Esophagus squamous epithelium (tissue), 5 donors: ENCODE results near the gene THBS1. TPM values are rescaled to one million over a fixed set of nuclear protein-coding genes. Genes with fewer than 3 reads are reported as not detected.

Experiments used
- DNase-seq: peaks from one replicate; lab custom pipeline; 2025; lab: John Stamatoyannopoulos, UW
- H3K27ac ChIP-seq, 4 donors: fragments of 200-600 bp; sonication (generic); one replicate each; pipeline ENCODE4 v1.5.1; 2016 to 2019; ENCODE audit warnings: mild to moderate bottlenecking in 1 of 4
- H3K27me3 ChIP-seq, 4 donors: fragments of 200-600 bp; sonication (generic); 1 replicate in 3 of 4; 2 replicates in 1 of 4; pipeline versions ENCODE4 v1.5.1 to v1.6.0; 2017 to 2021; ENCODE audit warnings: antibody characterized with exemption in 1 of 4
- H3K36me3 ChIP-seq, 3 donors: fragments of 200-600 bp; sonication (generic); one replicate each; pipeline ENCODE4 v1.5.1; 2016 to 2019
- H3K4me1 ChIP-seq, 3 donors: fragments of 200-600 bp; sonication (generic); one replicate each; pipeline ENCODE4 v1.5.1; 2017 to 2019
- H3K4me3 ChIP-seq, 4 donors: fragments of 200-600 bp; sonication (generic); 1 replicate in 3 of 4; 2 replicates in 1 of 4; pipeline ENCODE4 v1.5.1; 2016 to 2019; ENCODE audit warnings: mild to moderate bottlenecking in 2 of 4, moderate library complexity in 1 of 4
- H3K9me3 ChIP-seq, 3 donors: fragments of 200-600 bp; sonication (generic); one replicate each; pipeline ENCODE4 v1.5.1; 2016 to 2019
- POLR2A ChIP-seq, 4 donors: fragments of 450-650 bp; IDR thresholded peaks; one replicate each; pipeline ENCODE4 v1.6.1; 2017; ENCODE audit warnings: antibody characterized with exemption in 4 of 4, mild to moderate bottlenecking in 4 of 4, moderate library complexity in 3 of 4
- WGBS, 2 donors: methylation state at CpG; one replicate each; pipeline ENCODE4 v1.1.5; 2018; 5-methylcytosine and 5-hydroxymethylcytosine counted together
- intact Hi-C: fragments of 100-400 bp; cut with DNase I; formaldehyde crosslinking; loops from one replicate; pipeline ENCODE4 v1.15.0; 2022
- total RNA-seq, 4 donors: library from RNA; depleted of rRNA; stranded (reverse); fragments of >200 nt; gene quantifications; one replicate each; pipeline ENCODE4 v1.1.0, GENCODE V29; 2016
- TF ChIP-seq, protein P1 (sequence below), 6 experiments: fragments of 450-650 bp in 4 of 6; fragments of 200-600 bp in 2 of 6; sonication (generic) in 2 of 6; IDR thresholded peaks; one replicate each; pipeline ENCODE4 v1.5.1; 2016 to 2019; ENCODE audit warnings: antibody characterized with exemption in 6 of 6, mild to moderate bottlenecking in 4 of 6, moderate library complexity in 4 of 6
- donor health status: DM: yes; HTN: yes; CAD: no.

The THBS1 gene
- total RNA-seq, 4 donors from 2014 or later = 6.3 to 110 (median 63.8) TPM

DNA sequence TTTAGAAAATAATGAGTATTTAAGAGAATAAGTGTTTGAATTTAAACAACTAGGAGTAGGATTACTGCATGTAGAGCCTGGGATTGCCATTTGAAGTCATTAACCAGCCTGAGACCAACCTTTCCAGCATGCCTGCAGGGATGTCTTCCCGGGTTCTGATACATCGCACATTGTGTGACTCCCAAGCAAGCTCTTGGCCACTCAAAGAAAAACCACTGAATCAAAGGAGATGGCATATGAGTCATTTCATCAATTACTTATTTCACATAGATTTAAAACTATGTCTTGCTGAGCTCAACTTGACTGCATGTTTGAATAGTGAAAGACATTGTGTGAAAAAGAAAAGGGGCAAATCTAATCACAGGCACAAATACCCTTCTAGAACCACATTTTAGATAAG lies 15.0 kb upstream of the THBS1 start:
- intact Hi-C loops = no loop called here
- Histone ChIP-seq H3K9me3 (no peaks in the 10 kb centered on the region), H3K27ac (no peak overlapping the region), H3K27me3 (no peaks in the 10 kb centered on the region), H3K4me3 (no peak overlapping the region), H3K4me1 (no peaks in the 10 kb centered on the region), H3K36me3 (no peaks in the 10 kb centered on the region)
- 76 to 85% methylated on average over 2 of the region's 2 CpGs for WGBS, 2 donors
- DNase-seq = no peak
- no peak for TF ChIP-seq POLR2A (IDR thresholded peaks at IDR 0.05)
- TF ChIP-seq, protein P1, sequence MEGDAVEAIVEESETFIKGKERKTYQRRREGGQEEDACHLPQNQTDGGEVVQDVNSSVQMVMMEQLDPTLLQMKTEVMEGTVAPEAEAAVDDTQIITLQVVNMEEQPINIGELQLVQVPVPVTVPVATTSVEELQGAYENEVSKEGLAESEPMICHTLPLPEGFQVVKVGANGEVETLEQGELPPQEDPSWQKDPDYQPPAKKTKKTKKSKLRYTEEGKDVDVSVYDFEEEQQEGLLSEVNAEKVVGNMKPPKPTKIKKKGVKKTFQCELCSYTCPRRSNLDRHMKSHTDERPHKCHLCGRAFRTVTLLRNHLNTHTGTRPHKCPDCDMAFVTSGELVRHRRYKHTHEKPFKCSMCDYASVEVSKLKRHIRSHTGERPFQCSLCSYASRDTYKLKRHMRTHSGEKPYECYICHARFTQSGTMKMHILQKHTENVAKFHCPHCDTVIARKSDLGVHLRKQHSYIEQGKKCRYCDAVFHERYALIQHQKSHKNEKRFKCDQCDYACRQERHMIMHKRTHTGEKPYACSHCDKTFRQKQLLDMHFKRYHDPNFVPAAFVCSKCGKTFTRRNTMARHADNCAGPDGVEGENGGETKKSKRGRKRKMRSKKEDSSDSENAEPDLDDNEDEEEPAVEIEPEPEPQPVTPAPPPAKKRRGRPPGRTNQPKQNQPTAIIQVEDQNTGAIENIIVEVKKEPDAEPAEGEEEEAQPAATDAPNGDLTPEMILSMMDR (IDR thresholded peaks at IDR 0.05) = no peak

DNA sequence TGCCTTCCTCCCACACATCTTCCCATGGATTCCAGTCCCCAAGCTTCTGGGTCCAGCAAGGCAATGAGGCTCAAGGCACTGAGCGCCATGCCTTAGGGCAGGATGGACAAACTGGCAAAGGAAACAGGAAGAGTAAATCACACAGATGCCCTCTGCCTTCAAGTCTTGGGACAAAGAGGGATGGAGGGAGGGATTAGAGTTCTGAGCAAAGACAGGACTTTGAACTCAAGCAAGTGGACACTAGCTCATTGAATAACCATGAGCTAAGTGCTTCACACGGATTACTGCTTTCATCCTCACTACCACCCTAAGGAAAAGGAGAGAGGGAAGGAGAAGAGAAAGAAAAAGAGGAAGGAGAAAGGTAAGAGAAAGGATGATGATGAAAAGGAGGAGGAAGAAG lies 7.6 kb upstream of the THBS1 start:
- intact Hi-C loops = no loop called here
- DNase-seq = no peak
- peaks cover 0 to 10% (median 0%) of the 10 kb centered on the region in 3 donors for H3K4me1 ChIP-seq
- WGBS, 2 donors = 77 to 88% methylated on average over 2 of the region's 2 CpGs
- TF ChIP-seq, protein P1 (IDR thresholded peaks at IDR 0.05) = no peak
- no peak for TF ChIP-seq POLR2A (IDR thresholded peaks at IDR 0.05)
- no peak overlapping the region for H3K27ac ChIP-seq
- H3K36me3 ChIP-seq = no peaks in the 10 kb centered on the region
- no peaks in the 10 kb centered on the region for H3K9me3 ChIP-seq
- no peaks in the 10 kb centered on the region for H3K27me3 ChIP-seq
- no peak overlapping the region for H3K4me3 ChIP-seq

DNA sequence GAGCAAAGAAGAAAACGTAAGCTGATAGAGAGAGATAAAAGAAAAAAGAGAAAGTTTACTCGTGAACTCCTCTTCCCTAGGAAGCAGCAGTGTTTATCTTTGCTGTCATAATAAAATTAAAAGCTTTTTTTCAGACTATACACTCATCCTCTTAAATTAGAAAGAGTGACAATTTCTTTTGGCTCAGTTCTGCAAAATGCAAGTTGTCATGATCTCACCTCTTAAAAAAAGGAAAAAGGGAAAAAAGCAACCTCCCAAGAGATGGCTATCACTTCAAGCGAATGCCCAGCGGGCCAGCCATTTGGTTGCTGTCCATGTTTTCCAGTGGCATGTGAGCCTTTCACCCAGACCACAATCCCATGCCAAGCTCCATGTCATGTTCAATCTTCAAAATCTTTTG lies 7.0 kb upstream of the THBS1 start:
- 62 to 66% methylated on average over 4 of the region's 4 CpGs for WGBS, 2 donors
- H3K4me3 ChIP-seq = no peak overlapping the region
- H3K27ac ChIP-seq = no peak overlapping the region
- DNase-seq = no peak
- H3K36me3 ChIP-seq = no peaks in the 10 kb centered on the region
- no peaks in the 10 kb centered on the region for H3K9me3 ChIP-seq
- no peaks in the 10 kb centered on the region for H3K27me3 ChIP-seq
- intact Hi-C loops = no loop called here
- peaks cover 0 to 14% (median 0%) of the 10 kb centered on the region in 3 donors for H3K4me1 ChIP-seq
- TF ChIP-seq, protein P1 (IDR thresholded peaks at IDR 0.05) = no peak
- no peak for TF ChIP-seq POLR2A (IDR thresholded peaks at IDR 0.05)

DNA sequence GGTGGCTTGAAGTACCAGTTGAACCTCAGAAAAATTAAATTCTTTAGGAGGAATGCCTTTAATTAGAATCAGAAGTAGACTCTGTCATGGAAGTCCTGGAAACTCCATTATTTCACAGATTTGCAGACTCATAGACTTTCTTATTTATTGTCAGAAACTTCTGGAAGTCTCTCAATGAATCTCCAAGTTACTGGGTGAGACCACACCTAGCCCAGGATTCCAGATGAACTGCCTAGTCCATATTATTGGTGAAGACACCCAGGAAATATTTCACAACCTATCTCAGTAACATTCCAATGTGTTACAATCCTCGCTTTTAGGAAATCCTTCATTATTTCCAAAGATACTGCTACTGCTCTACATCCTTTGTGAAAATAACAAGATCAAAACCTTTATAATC lies 6.5 kb upstream of the THBS1 start:
- Histone ChIP-seq H3K9me3 (no peaks in the 10 kb centered on the region), H3K27ac (no peak overlapping the region), H3K4me1 (peaks cover 0 to 20% (median 0%) of the 10 kb centered on the region in 3 donors), H3K27me3 (no peaks in the 10 kb centered on the region), H3K36me3 (no peaks in the 10 kb centered on the region), H3K4me3 (no peak overlapping the region)
- DNase-seq = no peak
- intact Hi-C loops = no loop called here
- 80 to 92% methylated on average over 1 of the region's 1 CpG for WGBS, 2 donors
- TF ChIP-seq, protein P1 (IDR thresholded peaks at IDR 0.05) = no peak
- no peak for TF ChIP-seq POLR2A (IDR thresholded peaks at IDR 0.05)

DNA sequence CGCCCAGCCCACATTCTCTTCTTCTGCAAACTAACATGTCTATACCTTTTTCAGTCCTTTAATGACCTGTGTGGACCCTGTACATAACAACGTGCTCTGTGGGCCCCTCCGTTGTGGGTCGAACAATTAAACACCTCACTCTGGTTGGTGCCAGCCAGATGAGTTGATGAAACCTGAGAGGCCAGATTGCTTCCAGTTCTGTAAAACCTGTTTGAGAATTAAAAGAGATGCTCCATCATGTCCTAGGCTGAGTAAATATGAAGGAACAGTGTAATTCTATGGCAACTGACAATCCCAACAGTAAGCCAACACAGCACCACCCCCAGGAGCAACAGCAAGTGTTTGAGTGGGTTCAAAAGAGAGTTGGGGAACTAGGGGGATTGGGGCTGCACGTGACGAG lies 5.7 kb upstream of the THBS1 start:
- intact Hi-C loops = no loop called here
- peaks cover 0 to 27% (median 0%) of the 10 kb centered on the region in 3 donors for H3K4me1 ChIP-seq
- H3K27me3 ChIP-seq = no peaks in the 10 kb centered on the region
- no peak overlapping the region for H3K4me3 ChIP-seq
- H3K9me3 ChIP-seq = no peaks in the 10 kb centered on the region
- TF ChIP-seq, protein P1 (IDR thresholded peaks at IDR 0.05) = no peak
- no peak for TF ChIP-seq POLR2A (IDR thresholded peaks at IDR 0.05)
- H3K27ac ChIP-seq = no peak overlapping the region
- no peaks in the 10 kb centered on the region for H3K36me3 ChIP-seq
- no peak for DNase-seq
- 78 to 80% methylated on average over 5 to 6 of the region's 6 CpGs for WGBS, 2 donors
